Aorta (tissue), 5 donors: ENCODE data around the gene DRAP1. TPM values are rescaled to one million over a fixed set of nuclear protein-coding genes. Genes with fewer than 3 reads are reported as not detected.

ENCODE experiments used
- ATAC-seq: fragments of 200-7000 bp; cut with Tn5 transposase; one replicate; pipeline ENCODE4 v1.9.1; 2022; ENCODE audit warnings: moderate library complexity; ENCODE audit not compliant: low FRiP score
- DNase-seq, 2 donors: peaks; one replicate each; pipeline ENCODE4 v3.0.0-alpha.2; 2020
- H3K27ac ChIP-seq, 2 donors: one replicate each; pipeline ENCODE4 v1.5.1; 2013; ENCODE audit warnings: low read length in 2 of 2, mild to moderate bottlenecking in 2 of 2, moderate library complexity in 2 of 2, control low read depth in 1 of 2, inconsistent platforms in 1 of 2, low read depth in 1 of 2
- H3K27me3 ChIP-seq, 2 donors: one replicate each; pipeline ENCODE4 v1.6.1; 2013; ENCODE audit warnings: control low read depth in 1 of 2, low read length in 1 of 2, mild to moderate bottlenecking in 1 of 2, moderate library complexity in 1 of 2; ENCODE audit not compliant: insufficient read depth in 2 of 2, control insufficient read depth in 1 of 2
- H3K36me3 ChIP-seq, 2 donors: one replicate each; pipeline ENCODE4 v1.6.1; 2013; ENCODE audit warnings: control low read depth in 1 of 2, low read length in 1 of 2, mild to moderate bottlenecking in 1 of 2; ENCODE audit not compliant: insufficient read depth in 2 of 2, control insufficient read depth in 1 of 2
- H3K4me1 ChIP-seq, 2 donors: one replicate each; pipeline ENCODE4 v1.6.1; 2013; ENCODE audit warnings: low read length in 2 of 2, control low read depth in 1 of 2, mild to moderate bottlenecking in 1 of 2, moderate library complexity in 1 of 2; ENCODE audit not compliant: insufficient read depth in 2 of 2, control insufficient read depth in 1 of 2
- H3K4me3 ChIP-seq, 2 donors: one replicate each; pipeline ENCODE4 v1.5.1; 2013; ENCODE audit warnings: low read length in 2 of 2, control low read depth in 1 of 2, mild to moderate bottlenecking in 1 of 2
- H3K9me3 ChIP-seq: one replicate; pipeline ENCODE4 v1.6.1; 2013; ENCODE audit warnings: mild to moderate bottlenecking, low read length; ENCODE audit not compliant: control insufficient read depth
- WGBS, 2 donors: extraction: QIAGEN DNeasy Blood & Tissue Kit; methylation state at CpG; one replicate each; pipeline ENCODE4 v1.1.7; 2013; 5-methylcytosine and 5-hydroxymethylcytosine counted together
- intact Hi-C, 2 donors: fragments of 100-400 bp; cut with DNase I; formaldehyde crosslinking; loops; one replicate each; pipeline versions ENCODE4 v1.14.2 to v1.15.0; 2022
- polyA plus RNA-seq, 2 donors: library from polyadenylated mRNA; stranded (reverse); fragments of 200-250 nt; gene quantifications; one replicate each; pipeline ENCODE4 v1.2.3, GENCODE V29; 2013
- total RNA-seq, 2 donors: library from RNA; stranded (reverse); fragmentation: NEBNext Ultra II Directional; extraction: Animal tissue kit (Norgen Biotek cat#: 25700); gene quantifications; one replicate each; pipeline ENCODE4 v1.2.1, GENCODE V29; 2021
- donor health status: healthy with polysubstance abuse.
- donor health status: Bipolar disorder and iron deficiency.
- donor health status: DM: no; HTN: no; CAD: no.
- donor health status: DM: no; HTN: no; CAD: no.
- donor health status: DM: yes; HTN: yes; CAD: no.

Gene DRAP1
- total and polyA plus RNA-seq, 4 donors, result 65.9 to 122 (median 87.6) TPM

DNA sequence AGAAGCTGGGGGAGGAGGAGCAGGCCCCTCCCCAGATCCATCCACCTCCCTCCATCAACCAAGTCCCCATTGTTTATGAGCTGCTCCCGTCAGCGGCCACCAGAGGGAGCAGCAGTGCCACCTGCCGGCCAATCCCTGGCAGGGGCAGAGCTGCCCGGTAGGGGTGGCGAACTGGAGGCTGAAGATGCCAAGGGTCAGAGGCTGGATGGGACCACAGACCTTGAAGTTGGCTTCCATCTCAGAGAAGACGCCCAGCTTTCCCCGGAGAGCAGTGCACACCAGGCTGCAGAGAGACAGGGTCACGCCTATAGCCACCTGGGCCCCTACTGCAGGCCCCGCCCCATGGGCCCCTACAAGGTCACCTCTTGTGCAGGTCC, 34.5 kb upstream of the DRAP1 start:
- H3K9me3 ChIP-seq, result no peaks in the 10 kb centered on the region
- no peaks in the 10 kb centered on the region for H3K27me3 ChIP-seq
- H3K36me3 ChIP-seq, result peaks cover 0 to 3% of the 10 kb centered on the region in 2 donors
- peak; percentile 83 to 92 for DNase-seq
- 20 to 25% methylated on average over 9 of the region's 9 CpGs for WGBS, 2 donors
- peaks cover 0 to 3% of the 10 kb centered on the region in 2 donors for H3K4me1 ChIP-seq
- intact Hi-C loops, result loop anchor here (2.0 to 10.0 kb wide), 5 partner anchors 38 to 140 kb away; partner anchors contain the start of genes BANF1 (in 1 of the 2), CATSPER1 (in 1 of the 2), EIF1AD (in 1 of the 2) and SART1 (in 1 of the 2)
- peak; percentile 57 for ATAC-seq
- no peak overlapping the region for H3K27ac ChIP-seq
- H3K4me3 ChIP-seq, result no peak overlapping the region

- WGBS, 2 donors, result 86 to 91% methylated on average over 7 of the region's 7 CpGs
- no peaks in the 10 kb centered on the region for H3K27me3 ChIP-seq
- peak in 1 of 2 donors; percentile 45 for DNase-seq
- peaks cover 0 to 3% of the 10 kb centered on the region in 2 donors for H3K36me3 ChIP-seq
- no peak for ATAC-seq
- H3K9me3 ChIP-seq, result no peaks in the 10 kb centered on the region
- peaks cover 0 to 3% of the 10 kb centered on the region in 2 donors for H3K4me1 ChIP-seq
- intact Hi-C loops, result loop anchor here (2.0 to 10.0 kb wide), 5 partner anchors 37 to 140 kb away; partner anchors contain the start of genes BANF1 (in 1 of the 2), CATSPER1 (in 1 of the 2), EIF1AD (in 1 of the 2) and SART1 (in 1 of the 2)
- no peak overlapping the region for H3K4me3 ChIP-seq
- no peak overlapping the region for H3K27ac ChIP-seq
These were observed 34.0 kb upstream of the DRAP1 start for GRCh38 chr11:65885231-65885630.

DNA sequence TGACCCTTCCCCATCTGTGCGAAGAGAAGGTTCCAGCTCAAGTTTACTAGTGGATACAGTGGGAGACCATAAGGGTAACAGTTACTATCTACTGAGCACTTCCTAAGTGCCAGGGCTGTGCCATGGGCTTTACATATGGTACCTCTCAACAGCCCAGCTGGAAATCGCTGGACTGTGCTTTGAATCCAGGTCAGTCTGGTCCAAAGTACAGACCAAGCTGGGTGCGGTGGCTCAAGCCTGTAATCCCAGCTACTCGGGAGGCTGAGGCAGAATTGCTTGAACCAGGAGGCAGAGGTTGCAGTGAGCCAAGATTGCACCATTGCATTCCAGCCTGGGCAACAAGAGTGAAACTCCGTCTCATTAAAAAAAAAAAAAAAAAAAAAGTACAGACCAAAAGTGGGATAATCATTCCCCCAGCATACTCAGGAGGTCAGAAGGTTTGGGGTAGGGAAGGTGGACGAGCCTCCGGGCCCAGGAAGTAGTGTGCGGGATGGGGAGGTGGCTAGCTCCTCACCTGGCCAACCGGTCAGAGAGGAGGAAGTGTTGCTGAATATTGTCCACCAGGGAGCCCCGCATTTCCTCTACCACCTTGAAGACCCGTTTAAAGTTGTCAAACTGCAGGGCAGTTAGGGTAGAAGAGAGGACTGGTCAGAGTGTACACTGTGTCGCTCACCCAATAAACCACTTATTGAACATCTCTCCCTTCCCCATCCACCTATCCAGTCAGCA, 33.3 kb upstream of the DRAP1 start:
- H3K27me3 ChIP-seq, result peaks cover 0 to 1% of the 10 kb centered on the region in 2 donors
- 92 to 93% methylated on average over 12 of the region's 12 CpGs for WGBS, 2 donors
- no peak for ATAC-seq
- H3K36me3 ChIP-seq, result peaks cover 0 to 3% of the 10 kb centered on the region in 2 donors
- peaks cover 0 to 3% of the 10 kb centered on the region in 2 donors for H3K4me1 ChIP-seq
- H3K27ac ChIP-seq, result no peak overlapping the region
- no peak overlapping the region for H3K4me3 ChIP-seq
- intact Hi-C loops, result loop anchor here (2.0 to 10.0 kb wide), 5 partner anchors 36 to 139 kb away; partner anchors contain the start of genes BANF1 (in 1 of the 2), CATSPER1 (in 1 of the 2), EIF1AD (in 1 of the 2) and SART1 (in 1 of the 2)
- H3K9me3 ChIP-seq, result no peaks in the 10 kb centered on the region
- DNase-seq, result peak in 1 of 2 donors; percentile 40

- Histone ChIP-seq H3K4me1 (peaks cover 0 to 3% of the 10 kb centered on the region in 2 donors), H3K9me3 (no peaks in the 10 kb centered on the region), H3K27me3 (peaks cover 0 to 5% of the 10 kb centered on the region in 2 donors), H3K27ac (peak overlapping the region in 1 of 2 donors; percentile 43), H3K36me3 (peaks cover 0 to 3% of the 10 kb centered on the region in 2 donors), H3K4me3 (no peak overlapping the region)
- intact Hi-C loops, result loop anchor here (5.0 to 10.0 kb wide), 3 partner anchors 35 to 138 kb away; partner anchors contain the start of genes BANF1 (in 1 of the 2), CATSPER1 (in 1 of the 2) and EIF1AD (in 1 of the 2)
- peak in 1 of 2 donors; percentile 54 for DNase-seq
- 74 to 78% methylated on average over 14 of the region's 14 CpGs for WGBS, 2 donors
- no peak for ATAC-seq
These were observed 32.2 kb upstream of the DRAP1 start for GRCh38 chr11:65886826-65887722.

- H3K9me3 ChIP-seq, result no peaks in the 10 kb centered on the region
- peak overlapping the region in 1 of 2 donors; percentile 43 for H3K27ac ChIP-seq
- H3K4me1 ChIP-seq, result peaks cover 0 to 3% of the 10 kb centered on the region in 2 donors
- H3K27me3 ChIP-seq, result peaks cover 0 to 5% of the 10 kb centered on the region in 2 donors
- intact Hi-C loops, result loop anchor here (2.0 to 10.0 kb wide), 4 partner anchors 31 to 137 kb away; partner anchors contain the start of genes BANF1 (in 1 of the 2), C11orf68 (in 1 of the 2), CATSPER1 (in 1 of the 2) and DRAP1 (in 1 of the 2)
- WGBS, 2 donors, result 1 to 2% methylated on average over 23 of the region's 23 CpGs
- DNase-seq (no peak), ATAC-seq (no peak)
- H3K4me3 ChIP-seq, result peak overlapping the region; percentile 23 to 57
- peaks cover 0 to 2% of the 10 kb centered on the region in 2 donors for H3K36me3 ChIP-seq
These were observed 31.5 kb upstream of the DRAP1 start for GRCh38 chr11:65887723-65888162.

- intact Hi-C loops, result loop anchor here (2.0 to 10.0 kb wide), 4 partner anchors 31 to 137 kb away; partner anchors contain the start of genes BANF1 (in 1 of the 2), C11orf68 (in 1 of the 2), CATSPER1 (in 1 of the 2) and DRAP1 (in 1 of the 2)
- Histone ChIP-seq H3K4me3 (peak within 1 kb of the TSS; percentile 25 to 57), H3K27me3 (peaks cover 0 to 5% of the 10 kb centered on the region in 2 donors), H3K9me3 (no peaks in the 10 kb centered on the region), H3K27ac (peak within 1 kb of the TSS; percentile 88 to 97), H3K4me1 (peaks cover 0 to 3% of the 10 kb centered on the region in 2 donors), H3K36me3 (peaks cover 0 to 2% of the 10 kb centered on the region in 2 donors)
- 0% methylated on average over 48 to 57 of the region's 57 CpGs for WGBS, 2 donors
- peak; percentile 90 for ATAC-seq
- peak; percentile 99 for DNase-seq
These were observed 30.9 kb upstream of the DRAP1 start, which contains the start of gene FIBP for GRCh38 chr11:65888163-65888814. FIBP (minus strand) TSS chr11:65888471; CDS start chr11:65888418, 53 bp downstream.

DNA sequence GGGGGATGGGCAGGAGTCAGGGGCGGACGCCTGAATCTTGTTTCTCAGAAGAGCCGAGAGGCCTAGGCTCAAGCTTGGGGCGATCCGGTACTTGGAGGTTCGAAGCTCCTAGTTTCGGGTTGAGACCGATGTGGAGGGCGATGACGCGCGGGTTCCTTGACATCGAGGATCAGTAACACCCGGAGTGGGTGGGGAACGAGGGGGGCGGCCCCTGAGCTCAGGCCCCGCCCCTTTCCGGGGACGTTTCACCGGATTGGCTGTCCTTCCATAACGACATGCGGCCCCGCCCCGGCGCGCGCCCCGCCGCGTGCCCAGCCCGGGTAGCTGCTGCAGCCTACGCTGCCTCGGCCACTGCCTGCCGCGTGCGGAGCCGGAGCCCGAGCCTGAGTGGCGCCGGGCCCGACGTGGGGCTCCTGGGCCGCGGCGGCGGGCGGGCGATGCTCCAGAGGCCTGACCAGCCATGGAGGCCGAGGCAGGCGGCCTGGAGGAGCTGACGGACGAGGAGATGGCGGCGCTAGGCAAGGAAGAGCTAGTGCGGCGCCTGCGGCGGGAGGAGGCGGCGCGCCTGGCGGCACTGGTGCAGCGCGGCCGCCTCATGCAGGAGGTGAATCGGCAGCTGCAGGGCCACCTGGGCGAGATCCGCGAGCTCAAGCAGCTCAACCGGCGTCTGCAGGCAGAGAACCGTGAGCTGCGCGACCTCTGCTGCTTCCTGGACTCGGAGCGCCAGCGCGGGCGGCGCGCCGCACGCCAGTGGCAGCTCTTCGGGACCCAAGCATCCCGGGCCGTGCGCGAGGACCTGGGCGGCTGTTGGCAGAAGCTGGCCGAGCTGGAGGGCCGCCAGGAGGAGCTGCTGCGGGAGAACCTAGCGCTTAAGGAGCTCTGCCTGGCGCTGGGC, 28.7 kb upstream of the DRAP1 start, which contains the start of gene CCDC85B:
TSS of gene CCDC85B (plus strand) at position 350 of the 895 bp plus-strand sequence. CDS start at position 461, 111 bp downstream.
- intact Hi-C loops, result no loop called here
- peak within 1 kb of the TSS; percentile 35 to 58 for H3K4me3 ChIP-seq
- peaks cover 0 to 5% of the 10 kb centered on the region in 2 donors for H3K27me3 ChIP-seq
- ATAC-seq, result peak; percentile 90
- H3K36me3 ChIP-seq, result no peaks in the 10 kb centered on the region
- H3K4me1 ChIP-seq, result peaks cover 0 to 3% of the 10 kb centered on the region in 2 donors
- WGBS, 2 donors, result 0 to 1% methylated on average over 86 to 94 of the region's 94 CpGs
- peak within 1 kb of the TSS; percentile 86 to 99 for H3K27ac ChIP-seq
- DNase-seq, result peak; percentile 99
- no peaks in the 10 kb centered on the region for H3K9me3 ChIP-seq
